Activated CD8-positive, alpha-beta memory T cell treated with anti-CD3 and anti-CD28 coated beads for 24 hours (primary cell): ENCODE data around the gene ASCC1.
A peak's percentile ranks its signal among the peaks of the same experiment; 100 is the strongest.
"Not testable (repeated sequence)": the region's sequence is repeated elsewhere in the genome, so short reads cannot be mapped to it uniquely, and the experiment has no call there.

Source experiments
- DNase-seq: peaks from one replicate; pipeline ENCODE4 v3.0.0-alpha.2; 2020

Gene ASCC1, protein sequence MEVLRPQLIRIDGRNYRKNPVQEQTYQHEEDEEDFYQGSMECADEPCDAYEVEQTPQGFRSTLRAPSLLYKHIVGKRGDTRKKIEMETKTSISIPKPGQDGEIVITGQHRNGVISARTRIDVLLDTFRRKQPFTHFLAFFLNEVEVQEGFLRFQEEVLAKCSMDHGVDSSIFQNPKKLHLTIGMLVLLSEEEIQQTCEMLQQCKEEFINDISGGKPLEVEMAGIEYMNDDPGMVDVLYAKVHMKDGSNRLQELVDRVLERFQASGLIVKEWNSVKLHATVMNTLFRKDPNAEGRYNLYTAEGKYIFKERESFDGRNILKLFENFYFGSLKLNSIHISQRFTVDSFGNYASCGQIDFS

DNA sequence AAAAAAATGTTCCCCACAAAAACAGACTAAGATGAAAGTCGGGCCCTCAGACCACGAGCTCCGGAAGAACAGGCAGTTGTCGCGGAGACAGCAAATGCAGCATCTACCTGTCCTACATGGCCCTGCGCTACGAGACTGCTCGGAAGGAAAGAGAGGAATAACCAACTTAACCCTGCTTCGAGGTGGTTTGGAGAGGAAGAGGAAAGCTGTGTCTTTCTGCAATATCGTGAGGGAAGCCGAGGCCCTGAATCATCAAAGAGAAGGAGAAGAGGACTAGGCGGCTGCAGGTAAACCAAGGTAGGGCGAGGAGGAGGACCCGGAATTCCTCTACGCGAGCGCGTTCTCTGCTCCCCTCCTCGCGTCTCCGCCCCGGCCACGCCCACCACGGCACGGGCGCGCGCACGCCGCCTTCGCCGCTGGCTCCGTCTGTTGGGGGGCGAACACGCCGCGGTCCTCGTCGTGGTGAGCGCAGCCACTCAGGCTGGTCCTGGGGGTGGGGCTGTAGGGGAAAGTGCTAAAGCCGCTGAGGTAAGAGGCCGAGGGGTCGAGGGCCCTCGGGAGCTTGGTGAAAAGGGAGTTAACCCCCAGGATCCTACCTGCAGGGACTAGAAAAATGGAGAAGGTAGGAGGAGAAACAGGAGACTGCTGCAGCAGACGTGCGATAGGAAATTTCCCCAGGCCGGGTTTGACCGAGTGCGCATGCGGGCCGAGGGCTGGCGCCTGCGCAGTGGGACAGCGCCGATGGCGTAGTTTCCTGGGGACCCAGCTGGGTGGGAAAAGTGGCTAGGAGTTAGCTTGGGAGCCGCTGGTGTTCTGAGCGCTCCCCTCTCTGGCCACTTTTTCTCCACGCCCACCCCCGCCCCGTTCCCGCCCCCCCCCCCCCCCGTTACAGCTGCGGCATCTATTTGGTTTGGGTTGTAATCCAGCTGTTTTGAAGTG is at the start of gene ASCC1, which contains the start of gene ANAPC16:
Gene ASCC1, minus strand, starts transcription at position 666 of the 939 bp plus-strand sequence. CDS start 2,978 bp downstream, outside the sequence.
Gene ANAPC16, plus strand, starts transcription at position 402 of the 939 bp plus-strand sequence. CDS start 7,903 bp downstream, outside the sequence.
- peak; percentile 99 for DNase-seq

DNA sequence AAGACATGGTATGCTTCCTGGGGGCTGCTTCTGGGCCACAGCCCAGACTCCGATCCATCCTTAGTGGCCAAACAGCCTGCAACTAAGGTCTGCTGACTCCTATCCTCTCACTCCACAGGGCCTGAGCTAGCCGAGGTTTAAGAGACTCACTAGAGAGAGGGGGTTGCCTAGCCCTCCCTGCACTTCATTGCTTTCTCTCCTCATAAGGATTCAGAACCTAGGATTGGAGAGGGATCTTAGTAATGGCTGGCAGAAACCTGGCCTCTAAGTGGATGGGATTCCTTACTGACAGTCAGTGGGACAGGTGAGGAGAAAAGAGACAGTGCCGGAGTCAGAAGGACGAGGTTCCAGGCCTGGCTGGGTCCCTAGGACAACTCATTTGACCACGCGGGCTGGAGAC is 49.4 kb upstream of the ASCC1 start:
- no peak for DNase-seq

- DNase-seq, result no peak
These were observed 48.5 kb upstream of the ASCC1 start for GRCh38 chr10:72264536-72264935.

DNA sequence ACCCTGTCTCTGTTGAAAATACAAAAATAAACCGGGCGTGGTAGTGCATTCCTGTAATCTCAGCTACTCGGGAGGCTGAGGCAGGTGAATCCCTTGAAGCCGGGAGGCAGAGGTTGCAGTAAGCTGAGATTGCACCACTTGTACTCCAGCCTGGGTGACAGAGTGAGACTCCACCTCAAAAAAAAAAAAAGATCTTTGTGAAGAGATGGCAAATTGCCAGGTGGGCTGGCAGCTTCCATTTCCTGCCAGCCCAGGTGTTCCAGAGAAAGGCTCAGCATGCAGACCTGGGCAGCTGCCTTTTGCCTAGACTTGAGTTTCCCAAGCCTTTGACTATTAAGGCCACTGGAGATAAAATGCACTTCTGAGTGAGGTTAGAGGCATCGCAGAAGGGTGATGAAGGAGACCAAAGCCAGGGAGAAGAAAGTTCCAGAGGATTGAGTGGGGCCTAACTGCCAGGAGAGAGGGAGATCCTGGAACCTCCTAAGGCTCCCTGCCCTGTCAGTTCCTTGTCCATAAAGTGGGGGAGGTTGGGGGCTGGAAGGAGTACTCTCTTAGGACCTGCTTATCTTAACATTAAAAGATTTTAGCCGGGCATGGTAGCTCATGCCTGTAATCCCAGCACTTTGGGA is 47.7 kb upstream of the ASCC1 start:
- DNase-seq, result no peak

DNA sequence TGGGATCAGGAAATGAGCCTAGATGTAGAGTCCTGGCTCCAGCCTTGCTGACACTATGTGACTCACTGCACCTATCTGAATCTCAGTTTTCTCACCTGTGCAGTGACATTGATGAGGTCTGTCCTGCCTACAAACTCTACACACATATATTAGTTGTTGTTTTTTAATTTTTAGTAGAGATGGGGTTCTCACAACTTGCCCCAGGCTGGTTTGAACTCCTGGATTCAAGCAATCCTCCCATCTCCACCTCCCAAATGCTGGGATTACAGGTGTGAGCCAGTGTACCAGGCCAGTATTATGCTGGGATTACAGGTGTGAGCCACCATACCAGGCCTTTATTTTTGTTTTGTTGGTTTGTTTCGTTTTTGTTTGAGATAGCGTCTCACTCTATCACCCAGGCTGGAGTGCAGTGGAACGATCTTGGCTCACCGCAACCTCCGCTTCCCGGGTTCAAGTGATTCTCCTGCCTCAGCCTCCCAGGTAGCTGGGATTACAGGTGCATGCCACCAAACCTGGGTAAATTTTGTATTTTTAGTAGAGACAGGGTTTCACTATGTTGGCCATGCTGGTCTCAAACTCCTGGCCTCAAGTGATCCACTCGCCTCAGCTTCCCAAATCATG is 45.8 kb upstream of the ASCC1 start:
- DNase-seq, result no peak

GRCh38 chr10:72260976-72261783 is 45.1 kb upstream of the ASCC1 start:
- DNase-seq, result peak; percentile 88

DNA sequence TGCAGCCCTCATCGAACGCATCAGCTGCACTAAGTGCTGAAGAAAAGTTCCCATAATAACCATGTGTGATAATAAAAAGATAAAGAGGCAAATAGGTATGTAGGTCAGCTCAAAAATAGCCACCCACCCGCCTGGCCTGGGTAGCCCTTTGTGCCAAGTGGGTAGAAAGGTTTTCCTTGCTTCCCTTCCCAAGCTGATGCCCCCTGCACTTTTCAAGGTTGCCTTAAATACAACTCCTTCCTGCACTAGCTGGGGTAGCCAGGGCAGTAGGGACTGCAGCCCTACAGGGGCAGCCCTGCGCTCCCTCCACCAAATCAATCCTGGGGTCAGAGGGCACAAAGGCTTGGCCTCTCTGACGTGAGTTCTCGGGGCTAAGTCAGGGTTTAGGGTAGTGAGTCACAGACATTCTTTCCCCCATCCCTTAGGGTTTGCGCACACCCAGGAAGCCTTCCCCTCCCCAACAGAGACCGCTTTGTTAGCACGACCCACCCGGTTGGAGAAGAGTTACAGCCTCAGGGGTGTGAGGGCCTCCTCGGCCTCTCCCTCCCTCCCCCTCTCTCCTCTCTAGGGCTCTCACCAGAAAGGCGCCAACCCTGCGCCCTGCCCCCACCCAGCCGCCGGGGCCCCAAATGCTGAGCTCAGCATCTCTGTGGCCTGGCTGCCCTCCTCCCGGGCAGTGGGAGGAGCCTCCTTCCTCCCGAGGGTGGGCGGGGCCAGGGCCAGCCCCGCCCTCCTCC is 44.3 kb upstream of the ASCC1 start:
- DNase-seq, result peak; percentile 94

DNA sequence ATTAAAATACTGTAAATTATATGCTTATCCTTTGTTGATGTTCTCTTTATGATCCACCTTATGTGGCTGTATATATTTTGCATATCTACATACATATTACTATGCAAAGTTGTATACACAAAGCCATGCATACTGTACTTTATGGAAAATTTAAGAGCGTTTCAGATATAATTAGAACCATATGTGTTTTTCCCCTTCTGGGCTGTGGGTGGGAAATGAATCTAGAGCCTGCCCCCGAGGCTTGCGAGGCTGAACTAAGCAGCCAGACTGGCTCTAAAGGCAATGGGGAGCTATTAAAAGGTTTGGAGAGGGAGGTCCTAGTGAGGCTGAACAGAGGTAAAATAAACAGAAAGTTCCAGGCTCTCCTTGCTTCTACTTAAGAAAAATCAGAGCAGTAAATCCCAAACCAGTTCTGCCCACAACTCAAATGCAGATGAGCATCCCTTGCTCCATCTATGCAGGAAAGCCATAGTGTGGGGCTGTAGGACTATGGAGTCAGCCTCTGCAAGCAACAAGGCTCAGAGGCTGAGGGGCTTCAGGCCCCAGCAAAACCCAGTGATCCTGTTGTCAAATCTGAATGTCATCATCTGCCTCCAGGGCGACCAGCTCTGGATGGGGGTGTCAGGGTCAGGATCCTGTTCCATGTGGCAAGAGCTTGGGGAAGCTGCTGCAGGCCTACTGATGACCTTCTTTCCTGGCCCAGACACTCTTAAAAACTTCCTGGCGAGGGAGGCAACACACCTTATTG is 43.6 kb upstream of the ASCC1 start:
- no peak for DNase-seq

GRCh38 chr10:72258617-72259016 is 42.5 kb upstream of the ASCC1 start:
- DNase-seq, result no peak

DNA sequence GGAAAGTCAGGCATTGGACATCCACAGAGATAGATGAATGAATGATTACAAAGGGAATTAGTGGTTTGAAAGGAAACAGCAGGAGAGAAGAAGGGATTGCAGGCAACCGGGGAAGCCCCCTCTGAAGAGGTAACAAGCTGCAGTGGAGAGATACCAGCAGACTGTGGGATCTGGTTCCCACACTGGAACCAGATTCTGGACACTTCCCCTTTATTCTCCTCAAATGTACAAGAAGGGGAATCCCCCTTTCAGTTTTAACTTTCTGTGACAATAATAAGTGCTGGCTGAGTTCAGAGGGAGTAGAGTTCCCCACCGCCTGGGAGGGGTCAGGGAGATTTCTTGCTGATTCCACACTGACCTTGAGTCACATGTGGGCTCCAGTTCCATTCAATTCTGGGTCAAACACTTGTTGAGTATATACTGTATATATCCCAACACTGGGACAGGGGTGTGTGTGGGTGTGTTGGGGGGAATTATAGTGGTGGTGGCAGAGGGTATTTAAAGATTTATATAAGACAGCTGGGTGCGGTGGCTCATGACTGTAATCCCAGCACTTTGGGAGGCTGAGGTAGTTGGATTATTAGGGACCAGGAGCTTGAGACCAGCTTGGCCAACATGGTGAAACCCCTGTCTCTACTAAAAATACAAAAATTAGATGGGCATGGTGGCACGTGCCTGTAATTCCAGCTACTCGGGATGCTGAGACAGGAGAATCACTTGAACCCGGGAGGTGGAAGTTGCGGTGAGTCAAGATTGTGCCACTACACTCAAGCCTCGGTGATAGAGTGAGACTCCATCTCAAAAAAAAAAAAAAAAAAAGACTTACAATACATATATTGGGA is 41.2 kb upstream of the ASCC1 start:
- DNase-seq, result no peak

DNA sequence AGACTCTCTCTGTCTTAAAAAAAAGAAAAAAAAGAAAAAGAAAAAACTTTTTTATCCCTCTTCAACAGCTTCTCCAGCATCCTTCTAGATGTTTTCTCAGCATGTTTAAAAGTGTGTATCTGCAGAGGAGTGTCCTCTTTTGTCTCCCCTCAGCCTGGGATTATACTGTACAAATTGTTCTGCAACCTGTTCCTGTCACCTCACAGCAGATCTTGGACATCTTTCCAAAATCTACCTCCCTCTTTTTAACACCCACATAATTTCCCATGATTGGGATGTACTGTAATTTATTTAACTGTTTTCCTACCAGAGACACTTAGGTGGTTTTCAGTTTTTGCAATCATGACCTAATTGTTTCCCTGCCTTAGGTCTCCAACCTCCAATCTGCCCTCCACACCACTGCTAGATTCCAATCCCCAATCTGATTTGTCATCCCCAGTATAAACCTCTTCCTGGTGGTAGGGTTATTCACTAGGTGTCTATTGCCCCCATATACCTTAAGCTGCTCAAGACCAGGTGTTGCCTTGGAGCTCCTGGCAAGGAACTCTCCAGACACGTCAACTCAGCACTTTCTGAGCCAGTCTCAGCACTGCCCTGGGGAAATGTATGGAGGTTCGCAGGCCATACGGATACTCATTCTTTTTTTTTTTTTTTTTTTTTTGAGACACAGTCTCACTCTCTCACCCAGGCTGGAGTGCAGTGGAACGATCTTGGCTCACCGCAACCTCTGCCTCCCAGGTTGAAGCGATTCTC is 40.1 kb upstream of the ASCC1 start:
- DNase-seq, result no peak

- DNase-seq, result peak; percentile 74
These were observed 38.9 kb upstream of the ASCC1 start for GRCh38 chr10:72254813-72255568.

GRCh38 chr10:72253578-72253977 is 37.5 kb upstream of the ASCC1 start:
- no peak for DNase-seq

GRCh38 chr10:72252972-72253371 is 36.9 kb upstream of the ASCC1 start:
- no peak for DNase-seq

GRCh38 chr10:72251635-72252034 is 35.6 kb upstream of the ASCC1 start:
- no peak for DNase-seq

GRCh38 chr10:72250666-72251065 is 34.6 kb upstream of the ASCC1 start:
- DNase-seq, result no peak

GRCh38 chr10:72249176-72249862 is 33.2 kb upstream of the ASCC1 start:
- DNase-seq, result not testable (repeated sequence)
